ENCODE data around the gene BCAP29. TPM values are rescaled to one million over a fixed set of nuclear protein-coding genes. Genes with fewer than 3 reads are reported as not detected.

BCAP29 gene
- total RNA-seq, 1 experiment from 2014 or later = 61.5 TPM

DNA sequence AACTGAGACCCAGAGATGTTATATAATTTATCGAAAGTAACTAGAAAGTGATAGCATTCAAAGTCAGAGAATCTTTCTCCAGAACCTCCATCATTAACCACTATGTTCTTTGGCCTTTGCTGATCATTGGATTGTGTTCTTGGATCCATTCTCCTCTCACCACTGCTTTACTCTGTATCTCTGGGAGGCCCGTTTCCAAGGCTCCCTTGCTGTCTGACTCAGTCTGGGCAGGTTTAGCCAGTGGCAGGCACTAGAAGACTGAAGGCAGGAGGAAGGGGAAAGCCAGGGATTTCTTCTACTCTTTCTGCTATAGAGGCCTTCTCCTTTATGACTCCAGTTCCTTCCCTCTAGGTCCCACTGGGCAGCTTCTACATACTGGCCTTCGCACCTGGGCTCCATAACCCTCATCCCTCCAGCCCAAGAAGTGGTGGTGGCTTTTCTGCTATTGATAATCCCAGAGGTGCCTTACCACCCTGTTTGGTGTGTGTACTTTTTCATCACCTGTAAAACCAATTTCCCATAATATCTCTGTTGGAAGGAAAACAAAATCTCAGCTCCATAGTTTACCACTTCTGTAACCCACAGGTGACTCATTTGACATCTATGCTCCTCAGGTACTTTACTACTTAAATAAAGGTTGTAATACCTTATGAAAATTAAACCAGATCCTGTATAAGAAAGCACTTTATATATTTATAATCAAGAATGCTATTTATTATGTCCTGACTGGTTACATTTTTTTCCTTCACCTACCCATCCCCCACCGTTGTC, 36.0 kb downstream of the BCAP29 start:
- BruUV-seq (replicated peaks) = no TSS peak

DNA sequence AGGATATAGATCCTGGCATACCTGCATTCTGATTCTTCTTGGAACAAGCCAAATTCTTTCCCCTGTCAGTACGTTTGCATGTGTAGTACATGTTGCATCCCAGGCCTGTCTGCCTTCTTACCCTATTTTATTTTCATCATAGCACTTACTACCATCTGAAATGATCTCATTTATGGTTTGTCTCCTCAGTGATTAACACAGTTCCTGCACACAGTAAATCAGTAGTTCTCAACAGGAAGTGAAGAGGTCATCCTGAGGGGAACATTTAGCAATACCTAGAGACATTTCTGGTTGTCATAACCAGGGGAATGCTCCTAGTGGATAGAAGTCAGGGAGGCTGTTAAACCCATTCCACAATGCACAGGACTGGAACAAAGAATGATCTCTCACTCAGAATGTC, 42.4 kb downstream of the BCAP29 start:
- Mint-ChIP-seq H3K36me3 (ENCODE audit: insufficient read depth, unreplicated experiment) (no peaks in the 10 kb centered on the region), H3K4me1 (ENCODE audit: insufficient read depth, unreplicated experiment) (no peaks in the 10 kb centered on the region), H3K27me3 (ENCODE audit: insufficient read depth, unreplicated experiment) (no peaks in the 10 kb centered on the region), H3K9me3 (ENCODE audit: unreplicated experiment) (peaks cover 7% of the 10 kb centered on the region), H3K27ac (ENCODE audit: low read depth, unreplicated experiment) (no peak overlapping the region), H3K4me3 (ENCODE audit: unreplicated experiment) (no peak overlapping the region)
- ChIA-PET POLR2A (no interaction called here), CTCF (no interaction called here)
- TF ChIP-seq, protein P1, sequence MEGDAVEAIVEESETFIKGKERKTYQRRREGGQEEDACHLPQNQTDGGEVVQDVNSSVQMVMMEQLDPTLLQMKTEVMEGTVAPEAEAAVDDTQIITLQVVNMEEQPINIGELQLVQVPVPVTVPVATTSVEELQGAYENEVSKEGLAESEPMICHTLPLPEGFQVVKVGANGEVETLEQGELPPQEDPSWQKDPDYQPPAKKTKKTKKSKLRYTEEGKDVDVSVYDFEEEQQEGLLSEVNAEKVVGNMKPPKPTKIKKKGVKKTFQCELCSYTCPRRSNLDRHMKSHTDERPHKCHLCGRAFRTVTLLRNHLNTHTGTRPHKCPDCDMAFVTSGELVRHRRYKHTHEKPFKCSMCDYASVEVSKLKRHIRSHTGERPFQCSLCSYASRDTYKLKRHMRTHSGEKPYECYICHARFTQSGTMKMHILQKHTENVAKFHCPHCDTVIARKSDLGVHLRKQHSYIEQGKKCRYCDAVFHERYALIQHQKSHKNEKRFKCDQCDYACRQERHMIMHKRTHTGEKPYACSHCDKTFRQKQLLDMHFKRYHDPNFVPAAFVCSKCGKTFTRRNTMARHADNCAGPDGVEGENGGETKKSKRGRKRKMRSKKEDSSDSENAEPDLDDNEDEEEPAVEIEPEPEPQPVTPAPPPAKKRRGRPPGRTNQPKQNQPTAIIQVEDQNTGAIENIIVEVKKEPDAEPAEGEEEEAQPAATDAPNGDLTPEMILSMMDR (IDR thresholded peaks at IDR 0.05; ENCODE audit: unreplicated experiment) = no peak
- DNase-seq (ENCODE audit: unreplicated experiment) = peak; percentile 44
- no TSS peak for BruUV-seq (replicated peaks)
- intact Hi-C loops (cut with micrococcal nuclease) = no loop called here

More for the DNA sequence above, 36.0 kb downstream of the BCAP29 start:
- Mint-ChIP-seq H3K9me3 (ENCODE audit: unreplicated experiment) (no peaks in the 10 kb centered on the region), H3K27ac (ENCODE audit: low read depth, unreplicated experiment) (no peak overlapping the region), H3K4me1 (ENCODE audit: insufficient read depth, unreplicated experiment) (peaks cover 13% of the 10 kb centered on the region), H3K27me3 (ENCODE audit: insufficient read depth, unreplicated experiment) (no peaks in the 10 kb centered on the region), H3K4me3 (ENCODE audit: unreplicated experiment) (no peak overlapping the region), H3K36me3 (ENCODE audit: insufficient read depth, unreplicated experiment) (peaks cover 18% of the 10 kb centered on the region)
- intact Hi-C loops (cut with micrococcal nuclease) = no loop called here
- no peak for DNase-seq (ENCODE audit: unreplicated experiment)
- TF ChIP-seq, protein P1 (IDR thresholded peaks at IDR 0.05; ENCODE audit: unreplicated experiment) = no peak
- POLR2A ChIA-PET = no interaction called here
- CTCF ChIA-PET = no interaction called here

GRCh38 chr7:107622894-107623293, 42.8 kb downstream of the BCAP29 start:
- no peaks in the 10 kb centered on the region for H3K36me3 Mint-ChIP-seq (ENCODE audit: insufficient read depth, unreplicated experiment)
- intact Hi-C loops (cut with micrococcal nuclease) = no loop called here
- H3K9me3 Mint-ChIP-seq (ENCODE audit: unreplicated experiment) = peaks cover 7% of the 10 kb centered on the region
- TF ChIP-seq, protein P1 (IDR thresholded peaks at IDR 0.05; ENCODE audit: unreplicated experiment) = no peak
- no peaks in the 10 kb centered on the region for H3K27me3 Mint-ChIP-seq (ENCODE audit: insufficient read depth, unreplicated experiment)
- BruUV-seq (replicated peaks) = no TSS peak
- CTCF ChIA-PET = no interaction called here
- no peak for DNase-seq (ENCODE audit: unreplicated experiment)
- H3K4me3 Mint-ChIP-seq (ENCODE audit: unreplicated experiment) = no peak overlapping the region
- H3K4me1 Mint-ChIP-seq (ENCODE audit: insufficient read depth, unreplicated experiment) = no peaks in the 10 kb centered on the region
- POLR2A ChIA-PET = interaction anchor here (1.0 kb wide), 1 partner anchor 16 kb away, joined by 4 read pairs; no protein-coding TSS in a partner anchor
- no peak overlapping the region for H3K27ac Mint-ChIP-seq (ENCODE audit: low read depth, unreplicated experiment)

GRCh38 chr7:107627002-107627401, 47.0 kb downstream of the BCAP29 start:
- no peaks in the 10 kb centered on the region for H3K36me3 Mint-ChIP-seq (ENCODE audit: insufficient read depth, unreplicated experiment)
- H3K27ac Mint-ChIP-seq (ENCODE audit: low read depth, unreplicated experiment) = no peak overlapping the region
- no TSS peak for BruUV-seq (replicated peaks)
- POLR2A ChIA-PET = interaction anchor here (0.5 kb wide), 1 partner anchor 233 kb away, joined by 3 read pairs; no protein-coding TSS in a partner anchor
- no peak overlapping the region for H3K4me3 Mint-ChIP-seq (ENCODE audit: unreplicated experiment)
- no peak for DNase-seq (ENCODE audit: unreplicated experiment)
- H3K4me1 Mint-ChIP-seq (ENCODE audit: insufficient read depth, unreplicated experiment) = no peaks in the 10 kb centered on the region
- H3K27me3 Mint-ChIP-seq (ENCODE audit: insufficient read depth, unreplicated experiment) = no peaks in the 10 kb centered on the region
- TF ChIP-seq, protein P1 (IDR thresholded peaks at IDR 0.05; ENCODE audit: unreplicated experiment) = no peak
- CTCF ChIA-PET = no interaction called here
- intact Hi-C loops (cut with micrococcal nuclease) = no loop called here
- H3K9me3 Mint-ChIP-seq (ENCODE audit: unreplicated experiment) = peaks cover 7% of the 10 kb centered on the region
